Spleen (tissue), 11 donors: ENCODE measurements around the gene SLC35G6. TPM values are rescaled to one million over a fixed set of nuclear protein-coding genes. Genes with fewer than 3 reads are reported as not detected.
"Not testable (repeated sequence)": the region's sequence is repeated elsewhere in the genome, so short reads cannot be mapped to it uniquely, and the experiment has no call there.

Experiments
- DNase-seq: peaks from one replicate; pipeline ENCODE4 v3.0.0-alpha.2; 2020
- H3K27ac ChIP-seq, 8 donors: fragments of 200-600 bp; sonication (generic) in 7 of 8; 1 replicate in 4 of 8; 2 replicates in 4 of 8; pipeline versions ENCODE4 v1.5.0 to v1.8.0; 2016 to 2021; ENCODE audit warnings: inconsistent platforms in 4 of 8, mild to moderate bottlenecking in 4 of 8, moderate library complexity in 1 of 8
- H3K27me3 ChIP-seq, 7 donors: fragments of 200-600 bp; sonication (generic) in 6 of 7; replicated peaks in 1 of 7; 1 replicate in 4 of 7; 2 replicates in 3 of 7; pipeline versions ENCODE4 v1.5.0 to v1.8.0; 2016 to 2021; ENCODE audit warnings: inconsistent platforms in 3 of 7, mild to moderate bottlenecking in 1 of 7
- H3K36me3 ChIP-seq, 6 donors: fragments of 200-600 bp; sonication (generic) in 5 of 6; 1 replicate in 4 of 6; 2 replicates in 2 of 6; pipeline versions ENCODE4 v1.5.0 to v1.8.0; 2016 to 2021; ENCODE audit warnings: inconsistent platforms in 2 of 6
- H3K4me1 ChIP-seq, 6 donors: fragments of 200-600 bp; sonication (generic) in 5 of 6; 1 replicate in 3 of 6; 2 replicates in 3 of 6; pipeline versions ENCODE4 v1.5.0 to v1.8.0; 2016 to 2021; ENCODE audit warnings: inconsistent platforms in 3 of 6
- H3K4me3 ChIP-seq, 8 donors: fragments of 200-600 bp; sonication (generic) in 7 of 8; 1 replicate in 4 of 8; 2 replicates in 4 of 8; pipeline versions ENCODE4 v1.5.0 to v1.8.0; 2016 to 2021; ENCODE audit warnings: inconsistent platforms in 4 of 8, mild to moderate bottlenecking in 4 of 8, moderate library complexity in 2 of 8
- H3K9me3 ChIP-seq, 8 donors: fragments of 200-600 bp; sonication (generic) in 7 of 8; 1 replicate in 4 of 8; 2 replicates in 4 of 8; pipeline versions ENCODE4 v1.5.0 to v1.8.0; 2016 to 2021; ENCODE audit warnings: inconsistent platforms in 4 of 8
- CTCF ChIP-seq, 11 experiments: fragments of 200-600 bp in 7 of 11; fragments of 450-650 bp in 4 of 11; sonication (generic) in 4 of 11; IDR thresholded peaks in 8 of 11; conservative IDR thresholded peaks in 3 of 11; 1 replicate in 7 of 11; 2 replicates in 4 of 11; pipeline versions ENCODE4 v1.4.0 to v1.8.0; 2016 to 2021; ENCODE audit warnings: antibody characterized with exemption in 11 of 11, inconsistent platforms in 4 of 11, mild to moderate bottlenecking in 1 of 11
- POLR2A ChIP-seq, 3 donors: fragments of 450-650 bp; IDR thresholded peaks; one replicate each; pipeline ENCODE4 v1.5.1; 2017; ENCODE audit warnings: antibody characterized with exemption in 3 of 3, mild to moderate bottlenecking in 1 of 3
- POLR2AphosphoS5 ChIP-seq, 3 donors: sonication (generic); formaldehyde crosslinking; IDR thresholded peaks; one replicate each; pipeline ENCODE4 v1.5.1; 2017; ENCODE audit warnings: antibody characterized with exemption in 3 of 3
- WGBS, 5 donors: extraction: QIAGEN DNeasy Blood & Tissue Kit in 3 of 5; methylation state at CpG; one replicate each; pipeline versions ENCODE4 v1.1.5 to v1.1.7; 2013 to 2018; 5-methylcytosine and 5-hydroxymethylcytosine counted together
- intact Hi-C: fragments of 100-400 bp; cut with DNase I; formaldehyde crosslinking; loops from one replicate; pipeline ENCODE4 v1.15.0; 2023; ENCODE audit warnings: low total_unique reads
- polyA plus RNA-seq, 3 donors: library from polyadenylated mRNA; stranded (reverse); fragments of 200-250 nt; gene quantifications; one replicate each; pipeline ENCODE4 v1.2.1, GENCODE V29; 2013
- total RNA-seq, 7 donors: library from RNA; depleted of rRNA in 3 of 7; stranded (reverse); fragments of >200 nt in 3 of 7; fragmentation: NEBNext Ultra II Directional in 4 of 7; extraction: Animal tissue kit (Norgen Biotek cat#: 25700) in 4 of 7; gene quantifications; one replicate each; pipeline versions ENCODE4 v1.1.0 to v1.2.1, GENCODE V29; 2016 to 2021
- donor health status: healthy with polysubstance abuse.
- donor health status: DM: no; HTN: no; CAD: no; lungs with moderate emphysema.
- donor health status: DM: no; HTN: no; CAD: no.
- donor health status: Bipolar disorder and iron deficiency.
- donor health status: healthy.
- donor health status: DM: no; HTN: no; CAD: no.
- donor health status: DM: yes; HTN: yes; CAD: no.

The SLC35G6 gene
- total and polyA plus RNA-seq, 10 donors = 0.13 TPM; not detected in 9

GRCh38 chr17:7468804-7469389 is 12.3 kb upstream of the SLC35G6 start:
- peaks cover 21 to 86% (median 53%) of the 10 kb centered on the region in 6 donors for H3K4me1 ChIP-seq
- no peak for TF ChIP-seq CTCF (IDR thresholded peaks at IDR 0.05 in 8 of 11, conservative IDR thresholded peaks at IDR 0.05 in 3 of 11)
- TF ChIP-seq POLR2AphosphoS5 (IDR thresholded peaks at IDR 0.05) = no peak
- TF ChIP-seq POLR2A (IDR thresholded peaks at IDR 0.05) = no peak
- DNase-seq = no peak
- 79 to 91% (median 84%) methylated on average over 12 of the region's 12 CpGs for WGBS, 5 donors
- H3K4me3 ChIP-seq = no peak overlapping the region
- peak overlapping the region in 1 of 8 donors; percentile 21 for H3K27ac ChIP-seq
- H3K9me3 ChIP-seq = no peaks in the 10 kb centered on the region
- H3K36me3 ChIP-seq = peaks cover 0 to 48% (median 18%) of the 10 kb centered on the region in 6 donors
- intact Hi-C loops = no loop called here
- H3K27me3 ChIP-seq = no peaks in the 10 kb centered on the region

GRCh38 chr17:7469843-7470242 is 11.4 kb upstream of the SLC35G6 start:
- H3K27ac ChIP-seq, H3K4me3 ChIP-seq, intact Hi-C loops, DNase-seq, H3K27me3 ChIP-seq, H3K9me3 ChIP-seq: not testable (repeated sequence)
- Histone ChIP-seq H3K36me3 (peaks cover 0 to 47% (median 11%) of the 10 kb centered on the region in 6 donors), H3K4me1 (peaks cover 22 to 94% (median 57%) of the 10 kb centered on the region in 6 donors)
- WGBS, 5 donors = 85 to 96% (median 91%) methylated on average over 12 of the region's 12 CpGs

- Histone ChIP-seq H3K27ac (peak overlapping the region in 2 of 8 donors; percentile 54 to 68), H3K4me1 (peaks cover 29 to 98% (median 62%) of the 10 kb centered on the region in 6 donors), H3K36me3 (peaks cover 0 to 41% (median 7%) of the 10 kb centered on the region in 6 donors)
- intact Hi-C loops, H3K27me3 ChIP-seq, H3K9me3 ChIP-seq, H3K4me3 ChIP-seq, DNase-seq: not testable (repeated sequence)
- 83 to 91% (median 86%) methylated on average over 8 of the region's 8 CpGs for whole genome bisulfite sequencing, 5 donors
Observed at GRCh38 chr17:7470457-7470973, 10.7 kb upstream of the SLC35G6 start.

- WGBS, 5 donors = 45 to 66% (median 55%) methylated on average over 2 of the region's 2 CpGs
- H3K4me1 ChIP-seq = peaks cover 30 to 98% (median 66%) of the 10 kb centered on the region in 6 donors
- no peaks in the 10 kb centered on the region for H3K9me3 ChIP-seq
Observed at GRCh38 chr17:7471729-7472128, 9.5 kb upstream of the SLC35G6 start.

DNA sequence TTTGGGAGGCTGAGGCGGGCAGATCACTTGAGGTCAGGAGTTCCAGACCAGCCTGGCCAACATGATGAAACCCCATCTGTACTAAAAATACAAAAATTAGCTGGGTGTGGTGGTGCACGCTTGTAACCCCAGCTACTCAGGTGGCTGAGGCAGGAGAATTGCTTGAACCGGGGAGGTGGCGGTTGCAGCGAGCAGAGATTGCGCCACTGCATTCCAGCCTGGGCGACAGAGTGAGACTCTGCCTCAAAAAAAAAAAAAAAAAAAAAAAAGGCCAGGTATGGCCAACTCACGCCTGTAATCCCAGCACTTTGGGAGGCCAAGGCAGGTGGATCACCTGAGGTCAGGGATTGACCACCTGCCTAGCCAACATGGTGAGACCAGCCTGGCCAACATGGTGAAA is 6.5 kb upstream of the SLC35G6 start:
- H3K27me3 ChIP-seq, DNase-seq, H3K4me3 ChIP-seq, H3K36me3 ChIP-seq, intact Hi-C loops, H3K9me3 ChIP-seq: not testable (repeated sequence)
- peak overlapping the region in 5 of 8 donors; percentile 74 to 100 (median 99) for H3K27ac ChIP-seq
- WGBS, 5 donors = 60 to 89% (median 88%) methylated on average over 7 to 8 of the region's 8 CpGs
- peaks cover 38 to 95% (median 69%) of the 10 kb centered on the region in 6 donors for H3K4me1 ChIP-seq

More at GRCh38 chr17:7471729-7472128, 9.5 kb upstream of the SLC35G6 start:
- H3K27ac ChIP-seq = peak overlapping the region; percentile 7 to 68 (median 46)
- intact Hi-C loops = no loop called here
- no peak for DNase-seq
- H3K36me3 ChIP-seq = peaks cover 0 to 29% (median 0%) of the 10 kb centered on the region in 6 donors
- no peak for TF ChIP-seq CTCF (IDR thresholded peaks at IDR 0.05 in 8 of 11, conservative IDR thresholded peaks at IDR 0.05 in 3 of 11)
- no peak for TF ChIP-seq POLR2A (IDR thresholded peaks at IDR 0.05)
- no peak overlapping the region for H3K4me3 ChIP-seq
- no peaks in the 10 kb centered on the region for H3K27me3 ChIP-seq
